Activated T-helper 2 cell treated with anti-CD3 and anti-CD28 coated beads, Interferon-gamma antibody, Interleukin-2, Interleukin-4, amounts not matched to agents 10 μg/mL and 5 μg/mL and 100 μg/mL, durations not matched to agents 14 hours and 24 hours and 36 hours (primary cell): ENCODE data around the gene TRPC1. TPM values are rescaled to one million over a fixed set of nuclear protein-coding genes. Genes with fewer than 3 reads are reported as not detected.

Experiments used
- DNase-seq: peaks from one replicate; pipeline ENCODE4 v3.0.0; 2021; ENCODE audit warnings: low spot score
- H3K27ac Mint-ChIP-seq: one replicate; pipeline ENCODE4 v1.8.0; 2021; ENCODE audit warnings: mixed read lengths
- H3K27me3 Mint-ChIP-seq: one replicate; pipeline ENCODE4 v1.8.0; 2021; ENCODE audit warnings: low read depth, mixed read lengths
- H3K36me3 Mint-ChIP-seq: one replicate; pipeline ENCODE4 v1.8.0; 2021; ENCODE audit warnings: low read depth, mixed read lengths
- H3K4me1 Mint-ChIP-seq: one replicate; pipeline ENCODE4 v1.8.0; 2021; ENCODE audit warnings: low read depth, mixed read lengths
- H3K4me3 Mint-ChIP-seq: one replicate; pipeline ENCODE4 v1.8.0; 2021; ENCODE audit warnings: low read depth, mild to moderate bottlenecking, moderate library complexity, mixed read lengths
- H3K9me3 Mint-ChIP-seq: one replicate; pipeline ENCODE4 v1.8.0; 2021; ENCODE audit warnings: mixed read lengths
- intact Hi-C: fragments of 100-400 bp; cut with micrococcal nuclease; formaldehyde crosslinking; loops from one replicate; pipeline ENCODE4 v1.15.1; 2023
- total RNA-seq: library from RNA; stranded (reverse); gene quantifications from 2 replicates; pipeline ENCODE4 v1.2.3, GENCODE V29; 2022

Gene TRPC1
- total RNA-seq, 1 donor from 2014 or later = 2.5 TPM

DNA sequence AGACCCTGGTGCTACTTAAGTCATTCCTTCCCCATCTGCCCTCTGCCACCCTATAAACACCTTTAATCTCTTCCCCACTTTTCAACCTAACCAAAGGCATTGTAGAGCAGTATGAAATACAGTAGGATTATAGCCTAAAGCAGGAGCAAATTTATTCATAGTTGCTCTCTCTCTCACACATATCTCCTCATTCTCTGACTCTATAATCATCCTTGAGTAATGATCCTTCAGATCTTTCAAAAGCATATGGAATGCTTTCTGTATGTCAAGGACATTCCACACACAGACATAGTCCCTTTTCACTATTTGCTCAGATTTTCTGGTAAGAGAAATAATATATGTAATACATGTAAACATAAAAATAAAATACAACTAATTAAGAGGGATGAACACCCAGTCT, 54.1 kb downstream of the TRPC1 start:
- Mint-ChIP-seq H3K4me1 (no peaks in the 10 kb centered on the region), H3K27ac (no peak overlapping the region), H3K9me3 (no peaks in the 10 kb centered on the region), H3K27me3 (no peaks in the 10 kb centered on the region), H3K36me3 (no peaks in the 10 kb centered on the region), H3K4me3 (no peak overlapping the region)
- intact Hi-C loops = no loop called here
- DNase-seq = no peak

- H3K4me1 Mint-ChIP-seq = no peaks in the 10 kb centered on the region
- no peaks in the 10 kb centered on the region for H3K27me3 Mint-ChIP-seq
- intact Hi-C loops = no loop called here
- DNase-seq = no peak
- H3K27ac Mint-ChIP-seq = no peak overlapping the region
- H3K9me3 Mint-ChIP-seq = no peaks in the 10 kb centered on the region
- H3K36me3 Mint-ChIP-seq = no peaks in the 10 kb centered on the region
- H3K4me3 Mint-ChIP-seq = no peak overlapping the region
Observed at GRCh38 chr3:142778541-142778940, 54.7 kb downstream of the TRPC1 start.

DNA sequence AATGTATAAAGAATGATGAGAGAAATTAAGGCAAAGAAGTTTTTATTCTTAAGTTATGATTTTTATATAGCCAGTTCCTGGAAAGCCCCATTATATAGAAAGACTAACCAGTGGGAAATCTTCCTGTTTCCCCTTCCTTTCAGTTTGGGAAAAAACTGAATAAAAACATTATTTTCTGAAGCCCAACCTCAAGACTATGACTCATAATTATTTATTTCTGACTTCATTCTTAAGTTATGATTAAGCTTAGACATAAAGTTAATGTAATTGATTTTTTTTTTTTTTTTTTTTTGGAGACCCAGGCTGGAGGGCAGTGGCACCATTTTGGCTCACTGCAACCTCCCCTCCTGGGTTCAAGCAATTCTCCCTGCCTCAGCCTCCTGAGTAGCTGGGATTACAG, 55.8 kb downstream of the TRPC1 start:
- H3K9me3 Mint-ChIP-seq = no peaks in the 10 kb centered on the region
- intact Hi-C loops = no loop called here
- no peak overlapping the region for H3K4me3 Mint-ChIP-seq
- H3K36me3 Mint-ChIP-seq = no peaks in the 10 kb centered on the region
- no peaks in the 10 kb centered on the region for H3K4me1 Mint-ChIP-seq
- no peak overlapping the region for H3K27ac Mint-ChIP-seq
- no peak for DNase-seq
- H3K27me3 Mint-ChIP-seq = no peaks in the 10 kb centered on the region

DNA sequence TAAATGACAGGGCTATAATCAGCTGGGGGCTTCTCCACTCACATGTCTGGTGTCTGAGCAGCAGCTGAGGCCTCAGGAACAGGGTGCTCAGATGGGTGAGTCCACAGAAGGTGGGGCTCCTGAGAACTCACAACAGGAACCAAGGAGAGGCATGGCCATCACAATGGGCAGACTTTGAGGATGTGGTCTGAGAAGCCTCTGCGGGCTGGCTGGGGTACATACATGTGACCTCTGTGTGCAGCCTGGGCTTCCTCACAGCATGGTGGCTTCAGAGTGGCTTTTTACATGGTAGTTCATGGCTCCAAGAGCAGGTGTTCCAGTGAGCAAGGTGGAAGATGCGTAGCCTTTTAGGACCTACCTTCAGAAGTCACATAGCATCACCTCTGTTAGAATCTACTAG, 58.8 kb downstream of the TRPC1 start:
- intact Hi-C loops = no loop called here
- H3K27me3 Mint-ChIP-seq = no peaks in the 10 kb centered on the region
- no peak overlapping the region for H3K4me3 Mint-ChIP-seq
- H3K9me3 Mint-ChIP-seq = no peaks in the 10 kb centered on the region
- no peak for DNase-seq
- H3K27ac Mint-ChIP-seq = no peak overlapping the region
- no peaks in the 10 kb centered on the region for H3K4me1 Mint-ChIP-seq
- H3K36me3 Mint-ChIP-seq = no peaks in the 10 kb centered on the region

- Mint-ChIP-seq H3K4me1 (peaks cover 1% of the 10 kb centered on the region), H3K27ac (no peak overlapping the region), H3K4me3 (no peak overlapping the region), H3K36me3 (no peaks in the 10 kb centered on the region), H3K9me3 (no peaks in the 10 kb centered on the region), H3K27me3 (peaks cover 5% of the 10 kb centered on the region)
- no peak for DNase-seq
- intact Hi-C loops = no loop called here
Observed at GRCh38 chr3:142784228-142784627, 60.4 kb downstream of the TRPC1 start.

DNA sequence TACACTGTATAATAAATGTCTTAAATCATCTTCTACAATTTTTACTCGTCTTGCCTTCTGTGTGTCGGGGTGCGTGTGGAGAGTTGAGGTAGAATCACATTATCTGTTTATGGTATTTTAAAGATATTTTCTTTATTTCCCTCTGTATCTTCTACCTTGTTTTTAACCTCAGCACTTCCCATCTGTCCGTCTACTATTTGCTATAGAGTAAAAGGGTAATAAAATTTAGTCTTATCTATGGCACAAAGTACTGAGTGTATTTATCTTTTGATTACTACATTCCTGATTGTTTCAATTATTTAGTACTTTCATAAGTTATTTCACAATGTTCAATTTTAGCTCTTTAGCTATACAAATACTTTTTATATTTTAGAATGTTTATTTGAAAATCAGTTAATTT, 62.2 kb downstream of the TRPC1 start:
- no peak overlapping the region for H3K4me3 Mint-ChIP-seq
- peaks cover 1% of the 10 kb centered on the region for H3K4me1 Mint-ChIP-seq
- no peak overlapping the region for H3K27ac Mint-ChIP-seq
- no peaks in the 10 kb centered on the region for H3K9me3 Mint-ChIP-seq
- intact Hi-C loops = no loop called here
- no peak for DNase-seq
- H3K27me3 Mint-ChIP-seq = peaks cover 8% of the 10 kb centered on the region
- H3K36me3 Mint-ChIP-seq = no peaks in the 10 kb centered on the region

GRCh38 chr3:142787719-142788118, 63.9 kb downstream of the TRPC1 start:
- no peaks in the 10 kb centered on the region for H3K36me3 Mint-ChIP-seq
- H3K9me3 Mint-ChIP-seq = no peaks in the 10 kb centered on the region
- peaks cover 8% of the 10 kb centered on the region for H3K27me3 Mint-ChIP-seq
- DNase-seq = no peak
- intact Hi-C loops = no loop called here
- H3K4me3 Mint-ChIP-seq = no peak overlapping the region
- H3K4me1 Mint-ChIP-seq = peaks cover 1% of the 10 kb centered on the region
- H3K27ac Mint-ChIP-seq = no peak overlapping the region

DNA sequence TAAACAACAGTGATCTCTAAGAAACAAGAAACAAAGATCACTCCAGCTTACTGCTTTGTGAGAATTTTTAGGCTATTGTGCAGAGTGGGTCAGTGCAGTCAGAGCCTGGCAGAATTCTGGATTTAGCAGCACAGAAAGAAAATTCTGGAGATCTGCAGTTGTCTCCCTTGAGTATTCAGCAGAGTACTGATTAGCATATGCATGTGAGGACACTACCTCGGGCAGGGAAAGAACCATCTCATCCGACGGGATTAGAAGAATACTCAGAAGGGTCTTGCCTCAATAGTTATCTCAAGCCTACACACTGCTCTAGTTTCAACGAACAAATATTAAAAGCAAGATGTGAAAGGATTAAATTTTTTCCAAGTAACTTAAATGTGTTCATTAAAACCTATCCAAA, 70.7 kb downstream of the TRPC1 start:
- H3K36me3 Mint-ChIP-seq = no peaks in the 10 kb centered on the region
- DNase-seq = no peak
- H3K27ac Mint-ChIP-seq = no peak overlapping the region
- intact Hi-C loops = no loop called here
- peaks cover 3% of the 10 kb centered on the region for H3K27me3 Mint-ChIP-seq
- H3K9me3 Mint-ChIP-seq = no peaks in the 10 kb centered on the region
- H3K4me1 Mint-ChIP-seq = no peaks in the 10 kb centered on the region
- H3K4me3 Mint-ChIP-seq = no peak overlapping the region

DNA sequence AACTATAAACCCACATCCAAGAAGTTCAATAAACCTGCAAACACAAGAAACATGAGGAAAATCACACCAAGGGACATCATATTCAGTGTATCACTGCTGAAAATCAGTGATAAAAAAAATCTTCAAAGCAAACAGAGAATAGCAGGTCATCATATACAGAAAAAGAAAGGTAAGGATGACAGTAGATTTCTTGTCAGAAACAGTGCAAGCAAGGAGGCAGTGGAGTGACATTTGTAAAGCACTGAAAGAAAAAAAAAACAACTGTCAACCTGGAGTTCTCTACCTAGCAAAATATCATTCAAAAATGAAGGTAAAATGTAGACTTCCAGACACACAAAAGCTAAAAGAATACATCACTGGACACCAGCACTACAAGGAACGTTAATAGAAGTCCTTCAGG, 71.5 kb downstream of the TRPC1 start:
- Mint-ChIP-seq H3K4me3 (no peak overlapping the region), H3K9me3 (no peaks in the 10 kb centered on the region), H3K4me1 (no peaks in the 10 kb centered on the region), H3K27ac (no peak overlapping the region), H3K27me3 (no peaks in the 10 kb centered on the region), H3K36me3 (no peaks in the 10 kb centered on the region)
- DNase-seq = no peak
- intact Hi-C loops = no loop called here

DNA sequence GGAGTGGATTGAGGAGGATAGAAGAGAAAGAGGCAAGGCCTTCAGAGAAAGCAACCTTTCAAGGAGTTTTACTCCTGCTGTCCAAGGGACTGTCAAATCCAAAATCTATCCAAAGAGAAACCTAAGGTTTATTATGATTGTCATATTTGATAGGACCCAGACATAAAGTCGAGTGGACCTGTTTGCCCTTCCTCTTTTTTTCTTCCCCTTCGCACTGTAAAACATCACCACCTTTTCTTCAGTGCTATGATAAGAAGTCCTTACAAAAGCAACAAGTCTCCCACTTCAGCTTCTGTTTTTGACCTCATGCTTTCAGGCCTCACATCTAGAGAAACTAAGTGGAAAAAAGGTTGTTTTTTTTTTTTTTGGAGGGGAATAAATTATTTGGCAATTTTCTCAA, 73.0 kb downstream of the TRPC1 start:
- Mint-ChIP-seq H3K4me3 (no peak overlapping the region), H3K4me1 (no peaks in the 10 kb centered on the region), H3K36me3 (no peaks in the 10 kb centered on the region), H3K27me3 (peaks cover under 1% of the 10 kb centered on the region), H3K27ac (no peak overlapping the region), H3K9me3 (no peaks in the 10 kb centered on the region)
- no peak for DNase-seq
- intact Hi-C loops = no loop called here

GRCh38 chr3:142801746-142802145, 77.9 kb downstream of the TRPC1 start:
- intact Hi-C loops = no loop called here
- H3K27me3 Mint-ChIP-seq = peaks cover 6% of the 10 kb centered on the region
- no peaks in the 10 kb centered on the region for H3K36me3 Mint-ChIP-seq
- no peaks in the 10 kb centered on the region for H3K9me3 Mint-ChIP-seq
- no peak overlapping the region for H3K27ac Mint-ChIP-seq
- no peak overlapping the region for H3K4me3 Mint-ChIP-seq
- no peaks in the 10 kb centered on the region for H3K4me1 Mint-ChIP-seq
- DNase-seq = no peak

GRCh38 chr3:142802891-142803290, 79.1 kb downstream of the TRPC1 start:
- no peaks in the 10 kb centered on the region for H3K4me1 Mint-ChIP-seq
- peaks cover 6% of the 10 kb centered on the region for H3K27me3 Mint-ChIP-seq
- intact Hi-C loops = no loop called here
- H3K9me3 Mint-ChIP-seq = no peaks in the 10 kb centered on the region
- DNase-seq = no peak
- H3K27ac Mint-ChIP-seq = no peak overlapping the region
- no peak overlapping the region for H3K4me3 Mint-ChIP-seq
- no peaks in the 10 kb centered on the region for H3K36me3 Mint-ChIP-seq

DNA sequence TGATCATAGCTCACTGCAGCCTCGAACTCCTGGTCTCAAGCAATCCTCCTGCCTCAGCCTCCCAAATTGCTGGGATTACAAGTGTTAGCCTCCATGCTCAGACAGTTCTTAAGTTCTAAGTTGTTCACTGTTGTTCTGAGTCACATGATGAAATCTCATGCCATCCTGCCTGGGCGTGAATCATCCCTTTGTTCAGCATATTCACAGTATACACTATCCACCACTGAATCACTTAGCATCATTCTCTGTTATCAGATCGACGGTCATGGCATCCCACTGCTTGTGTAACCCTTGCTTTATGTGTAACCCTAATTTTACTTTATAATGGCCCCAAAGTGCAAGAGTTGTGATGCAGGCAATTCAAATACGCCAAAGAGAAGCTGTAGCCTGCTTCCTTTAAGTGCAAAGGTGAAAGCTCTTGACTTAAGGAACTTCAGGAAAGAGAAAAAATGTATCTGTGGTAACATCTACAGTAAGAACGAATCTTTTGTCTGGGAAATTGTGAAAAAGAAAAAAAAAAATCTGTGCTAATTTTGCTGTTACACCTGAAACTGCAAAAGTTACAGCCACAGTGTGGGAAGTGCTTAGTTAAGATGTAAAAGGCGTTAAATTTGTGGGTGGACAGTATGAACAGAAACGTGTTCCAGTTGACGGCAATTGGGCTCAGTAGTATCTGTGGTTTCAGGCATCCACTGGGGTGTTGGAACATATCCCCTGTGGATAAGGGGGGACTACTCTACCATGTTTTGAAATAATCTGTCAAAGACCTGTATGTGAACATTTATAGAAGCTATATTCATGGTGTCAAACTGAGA, 84.5 kb downstream of the TRPC1 start:
- Mint-ChIP-seq H3K4me3 (no peak overlapping the region), H3K9me3 (no peaks in the 10 kb centered on the region), H3K27ac (no peak overlapping the region), H3K27me3 (peaks cover 10% of the 10 kb centered on the region), H3K4me1 (peaks cover 7% of the 10 kb centered on the region), H3K36me3 (no peaks in the 10 kb centered on the region)
- intact Hi-C loops = no loop called here
- DNase-seq = no peak

DNA sequence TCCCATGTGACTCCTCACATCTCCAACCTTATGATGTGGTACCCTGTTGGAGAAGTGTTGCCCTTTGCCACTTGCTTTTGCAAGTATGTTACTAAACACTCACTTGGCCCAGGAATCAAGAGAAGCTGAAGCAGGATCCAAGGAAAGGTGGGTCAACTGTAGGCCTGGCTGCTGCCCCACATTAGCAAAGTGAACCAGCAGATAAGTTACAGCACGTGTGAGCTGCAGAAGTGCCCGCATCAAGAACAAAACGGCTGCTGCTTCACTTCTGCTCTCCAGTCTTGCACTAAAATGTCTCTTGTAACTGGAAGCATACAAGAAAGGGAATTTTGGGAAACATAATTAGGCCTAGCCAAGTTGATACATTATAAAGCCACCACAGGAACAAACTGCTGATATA, 85.4 kb downstream of the TRPC1 start:
- H3K9me3 Mint-ChIP-seq = no peaks in the 10 kb centered on the region

More for the DNA sequence above, 85.4 kb downstream of the TRPC1 start:
- Mint-ChIP-seq H3K27ac (no peak overlapping the region), H3K27me3 (peaks cover 12% of the 10 kb centered on the region), H3K4me3 (no peak overlapping the region), H3K4me1 (peaks cover 7% of the 10 kb centered on the region), H3K36me3 (no peaks in the 10 kb centered on the region)
- intact Hi-C loops = no loop called here
- no peak for DNase-seq
